Mesendoderm (in vitro differentiated cells): ENCODE data around the gene NFKBIB.
A peak's percentile ranks its signal among the peaks of the same experiment; 100 is the strongest.

Experiments used
- DNase-seq: peaks from one replicate; pipeline ENCODE4 v3.0.0; 2013
- H2AK5ac ChIP-seq: 2 replicates; pipeline ENCODE4 v1.6.1; 2013; ENCODE audit warnings: low read length, inconsistent platforms
- H2BK120ac ChIP-seq: 2 replicates; pipeline ENCODE4 v1.6.1; 2013; ENCODE audit warnings: low read depth, mild to moderate bottlenecking, low read length, moderate library complexity, mixed read lengths
- H2BK15ac ChIP-seq: replicated peaks from 2 replicates; pipeline ENCODE4 v1.6.1; 2013; ENCODE audit warnings: low read depth, mild to moderate bottlenecking, moderate library complexity
- H2BK5ac ChIP-seq: 2 replicates; pipeline ENCODE4 v1.6.1; 2013; ENCODE audit warnings: low read length, inconsistent platforms
- H3K18ac ChIP-seq: 2 replicates; pipeline ENCODE4 v1.6.1; 2013; ENCODE audit warnings: mild to moderate bottlenecking, low read length, mixed read lengths
- H3K23ac ChIP-seq: one replicate; pipeline ENCODE4 v1.6.1; 2013; ENCODE audit warnings: low read length
- H3K27ac ChIP-seq: 2 replicates; pipeline ENCODE4 v1.5.1; 2013; ENCODE audit warnings: low read depth, mild to moderate bottlenecking, inconsistent platforms, low read length, moderate library complexity
- H3K27me3 ChIP-seq: 2 replicates; pipeline ENCODE4 v1.6.1; 2013; ENCODE audit warnings: low read length, control low read depth, mild to moderate bottlenecking, inconsistent platforms; ENCODE audit not compliant: insufficient read depth, poor library complexity
- H3K36me3 ChIP-seq: 2 replicates; pipeline ENCODE4 v1.6.1; 2013; ENCODE audit warnings: low read length, inconsistent platforms; ENCODE audit not compliant: control insufficient read depth, insufficient read depth
- H3K4ac ChIP-seq: one replicate; pipeline ENCODE4 v1.6.1; 2013; ENCODE audit warnings: low read depth, mild to moderate bottlenecking, low read length, moderate library complexity
- H3K4me1 ChIP-seq: 2 replicates; pipeline ENCODE4 v1.6.1; 2013; ENCODE audit warnings: low read depth, low read length, inconsistent platforms; ENCODE audit not compliant: control insufficient read depth
- H3K4me2 ChIP-seq: 2 replicates; pipeline ENCODE4 v1.6.1; 2013; ENCODE audit warnings: low read length
- H3K4me3 ChIP-seq: 2 replicates; pipeline ENCODE4 v1.5.1; 2013; ENCODE audit warnings: mild to moderate bottlenecking, low read length
- H3K56ac ChIP-seq: one replicate; pipeline ENCODE4 v1.6.1; 2013; ENCODE audit warnings: low read length
- H3K79me1 ChIP-seq: 2 replicates; pipeline ENCODE4 v1.6.1; 2013; ENCODE audit warnings: low read length, inconsistent platforms
- H3K79me2 ChIP-seq: 2 replicates; pipeline ENCODE4 v1.6.1; 2013; ENCODE audit warnings: mild to moderate bottlenecking, low read length; ENCODE audit not compliant: control insufficient read depth, insufficient read depth
- H3K9ac ChIP-seq: 2 replicates; pipeline ENCODE4 v1.6.1; 2013; ENCODE audit warnings: low read length, inconsistent platforms
- H4K5ac ChIP-seq: one replicate; pipeline ENCODE4 v1.6.1; 2013; ENCODE audit warnings: low read length
- H4K8ac ChIP-seq: one replicate; pipeline ENCODE4 v1.6.1; 2013; ENCODE audit warnings: low read depth, mild to moderate bottlenecking, control low read depth, low read length, moderate library complexity
- WGBS: extraction: QIAGEN DNeasy Blood & Tissue Kit; methylation state at CpG from one replicate; pipeline ENCODE4 v1.1.7; 2013; ENCODE audit warnings: low lambda C conversion rate, missing lambda C conversion rate; ENCODE audit not compliant: insufficient coverage; ENCODE audit errors: extremely low coverage; 5-methylcytosine and 5-hydroxymethylcytosine counted together

Gene NFKBIB

GRCh38 chr19:38892841-38893240, 6.9 kb upstream of the NFKBIB start:
- no peak overlapping the region for H3K18ac ChIP-seq
- H3K4me2 ChIP-seq = no peak overlapping the region
- no peak overlapping the region for H2BK5ac ChIP-seq
- H3K23ac ChIP-seq = no peak overlapping the region
- no peaks in the 10 kb centered on the region for H3K36me3 ChIP-seq
- H3K79me2 ChIP-seq = no peaks in the 10 kb centered on the region
- no peak overlapping the region for H3K9ac ChIP-seq
- WGBS = no CpG with 5 or more reads among the region's 5 CpGs
- DNase-seq = no peak
- H3K79me1 ChIP-seq = no peaks in the 10 kb centered on the region
- no peak overlapping the region for H2BK120ac ChIP-seq
- no peak overlapping the region for H3K4ac ChIP-seq
- no peaks in the 10 kb centered on the region for H3K27me3 ChIP-seq
- no peak overlapping the region for H3K56ac ChIP-seq
- H2AK5ac ChIP-seq = no peak overlapping the region
- no peak overlapping the region for H3K4me3 ChIP-seq
- H4K5ac ChIP-seq = no peak overlapping the region
- H3K4me1 ChIP-seq = no peaks in the 10 kb centered on the region
- H4K8ac ChIP-seq = no peak overlapping the region
- H3K27ac ChIP-seq = no peak overlapping the region
- no peak overlapping the region for H2BK15ac ChIP-seq

- Histone ChIP-seq H3K9ac (no peak overlapping the region), H3K4ac (no peak overlapping the region), H2BK15ac (no peak overlapping the region), H3K79me1 (no peaks in the 10 kb centered on the region), H2BK120ac (no peak overlapping the region), H3K56ac (no peak overlapping the region), H4K5ac (no peak overlapping the region), H3K36me3 (no peaks in the 10 kb centered on the region), H3K27ac (no peak overlapping the region), H3K4me3 (no peak overlapping the region), H3K4me2 (no peak overlapping the region), H3K4me1 (no peaks in the 10 kb centered on the region), H3K23ac (no peak overlapping the region), H2AK5ac (no peak overlapping the region), H4K8ac (no peak overlapping the region), H3K18ac (no peak overlapping the region), H3K27me3 (no peaks in the 10 kb centered on the region), H3K79me2 (no peaks in the 10 kb centered on the region), H2BK5ac (no peak overlapping the region)
- no peak for DNase-seq
- WGBS = no CpG with 5 or more reads among the region's 14 CpGs
Measured at GRCh38 chr19:38893341-38893771, 6.4 kb upstream of the NFKBIB start.

- no peak overlapping the region for H4K5ac ChIP-seq
- no peaks in the 10 kb centered on the region for H3K36me3 ChIP-seq
- H3K4me2 ChIP-seq = no peak overlapping the region
- no peaks in the 10 kb centered on the region for H3K79me2 ChIP-seq
- H3K79me1 ChIP-seq = no peaks in the 10 kb centered on the region
- H3K18ac ChIP-seq = no peak overlapping the region
- no peak overlapping the region for H2AK5ac ChIP-seq
- no CpG with 5 or more reads among the region's 9 CpGs for WGBS
- H2BK15ac ChIP-seq = no peak overlapping the region
- H3K27ac ChIP-seq = no peak overlapping the region
- DNase-seq = no peak
- H3K4me3 ChIP-seq = no peak overlapping the region
- H2BK5ac ChIP-seq = no peak overlapping the region
- H3K4ac ChIP-seq = no peak overlapping the region
- H4K8ac ChIP-seq = no peak overlapping the region
- no peak overlapping the region for H3K56ac ChIP-seq
- no peak overlapping the region for H3K23ac ChIP-seq
- H2BK120ac ChIP-seq = no peak overlapping the region
- no peaks in the 10 kb centered on the region for H3K4me1 ChIP-seq
- no peak overlapping the region for H3K9ac ChIP-seq
- H3K27me3 ChIP-seq = no peaks in the 10 kb centered on the region
Measured at GRCh38 chr19:38894968-38895367, 4.8 kb upstream of the NFKBIB start.

GRCh38 chr19:38898788-38899446, 852 bp upstream of the NFKBIB start:
- WGBS = no CpG with 5 or more reads among the region's 25 CpGs
- no peak overlapping the region for H3K18ac ChIP-seq
- no peak overlapping the region for H2BK15ac ChIP-seq

GRCh38 chr19:38900202-38900629, 447 bp downstream of the NFKBIB start:
- Histone ChIP-seq H3K4me3 (peak overlapping the region; percentile 57), H3K18ac (no peak overlapping the region), H3K23ac (no peak overlapping the region), H3K27me3 (no peaks in the 10 kb centered on the region), H4K8ac (no peak overlapping the region), H3K9ac (peak overlapping the region; percentile 47), H4K5ac (no peak overlapping the region), H3K36me3 (no peaks in the 10 kb centered on the region), H2BK120ac (no peak overlapping the region), H3K4me1 (no peaks in the 10 kb centered on the region), H2AK5ac (no peak overlapping the region), H3K4me2 (peak overlapping the region; percentile 23), H3K4ac (no peak overlapping the region), H3K79me2 (no peaks in the 10 kb centered on the region), H2BK5ac (no peak overlapping the region), H3K27ac (peak overlapping the region; percentile 72), H3K79me1 (no peaks in the 10 kb centered on the region), H3K56ac (peak overlapping the region; percentile 83), H2BK15ac (no peak overlapping the region)
- WGBS = 100% methylated on average over 1 of the region's 8 CpGs
- no peak for DNase-seq

More at GRCh38 chr19:38898788-38899446, 852 bp upstream of the NFKBIB start:
- Histone ChIP-seq H3K9ac (peak overlapping the region; percentile 61), H3K27me3 (no peaks in the 10 kb centered on the region), H3K4ac (no peak overlapping the region), H4K8ac (no peak overlapping the region), H3K4me1 (no peaks in the 10 kb centered on the region), H3K4me2 (peak overlapping the region; percentile 63), H3K4me3 (peak overlapping the region; percentile 71), H4K5ac (no peak overlapping the region), H3K79me1 (no peaks in the 10 kb centered on the region), H3K56ac (peak overlapping the region; percentile 69), H2AK5ac (no peak overlapping the region), H3K79me2 (no peaks in the 10 kb centered on the region), H3K27ac (no peak overlapping the region), H3K36me3 (no peaks in the 10 kb centered on the region), H2BK5ac (no peak overlapping the region), H2BK120ac (no peak overlapping the region), H3K23ac (no peak overlapping the region)
- peak; percentile 29 for DNase-seq

- Histone ChIP-seq H3K56ac (peak overlapping the region; percentile 67), H3K9ac (peak overlapping the region; percentile 52), H3K18ac (no peak overlapping the region), H3K4ac (no peak overlapping the region), H3K79me2 (no peaks in the 10 kb centered on the region), H4K5ac (no peak overlapping the region), H2BK120ac (no peak overlapping the region), H3K4me1 (no peaks in the 10 kb centered on the region), H2AK5ac (no peak overlapping the region), H3K4me2 (peak overlapping the region; percentile 19), H3K36me3 (peaks cover under 1% of the 10 kb centered on the region), H3K27me3 (no peaks in the 10 kb centered on the region), H2BK15ac (no peak overlapping the region), H2BK5ac (no peak overlapping the region), H4K8ac (no peak overlapping the region), H3K79me1 (no peaks in the 10 kb centered on the region), H3K4me3 (no peak overlapping the region), H3K27ac (no peak overlapping the region), H3K23ac (no peak overlapping the region)
- DNase-seq = no peak
- no CpG with 5 or more reads among the region's 3 CpGs for WGBS
Measured at GRCh38 chr19:38900743-38901190, 998 bp downstream of the NFKBIB start.
